Transverse colon (tissue), 4 donors: ENCODE data around the gene CCR8. TPM values are rescaled to one million over a fixed set of nuclear protein-coding genes. Genes with fewer than 3 reads are reported as not detected.

Experiments used
- DNase-seq: peaks from one replicate; pipeline ENCODE4 v3.0.0-alpha.2; 2019
- H3K27ac ChIP-seq, 4 donors: fragments of 200-600 bp; sonication (generic); 2 replicates each; pipeline ENCODE4 v1.5.1; 2016 to 2018; ENCODE audit warnings: inconsistent platforms in 4 of 4
- H3K27me3 ChIP-seq: fragments of 200-600 bp; sonication (generic); 2 replicates; pipeline ENCODE4 v1.5.1; 2017; ENCODE audit warnings: inconsistent platforms
- H3K36me3 ChIP-seq, 4 donors: fragments of 200-600 bp; sonication (generic); 2 replicates each; pipeline ENCODE4 v1.5.1; 2017 to 2019; ENCODE audit warnings: inconsistent platforms in 4 of 4
- H3K4me1 ChIP-seq, 4 donors: fragments of 200-600 bp; sonication (generic); 2 replicates each; pipeline ENCODE4 v1.5.1; 2017 to 2020; ENCODE audit warnings: inconsistent platforms in 4 of 4
- H3K4me3 ChIP-seq, 4 donors: fragments of 200-600 bp; sonication (generic); 1 replicate in 1 of 4; 2 replicates in 3 of 4; pipeline versions ENCODE4 v1.5.1 to v1.6.1; 2017 to 2019; ENCODE audit warnings: inconsistent platforms in 4 of 4
- H3K9me3 ChIP-seq, 2 donors: fragments of 200-600 bp; sonication (generic); 2 replicates each; pipeline ENCODE4 v1.5.1; 2017 to 2019; ENCODE audit warnings: inconsistent platforms in 2 of 2
- CTCF ChIP-seq, 5 experiments: fragments of 200-600 bp in 3 of 5; fragments of 450-650 bp in 2 of 5; sonication (generic) in 3 of 5; IDR thresholded peaks; 1 replicate in 2 of 5; 2 replicates in 3 of 5; pipeline ENCODE4 v1.5.1; 2016 to 2017; ENCODE audit warnings: antibody characterized with exemption in 5 of 5, inconsistent platforms in 3 of 5, mild to moderate bottlenecking in 2 of 5, moderate library complexity in 1 of 5
- EP300 ChIP-seq: sonication (generic); formaldehyde crosslinking; IDR thresholded peaks from one replicate; pipeline ENCODE4 v1.6.1; 2017; ENCODE audit warnings: antibody characterized with exemption, low read depth
- POLR2A ChIP-seq: fragments of 450-650 bp; IDR thresholded peaks from one replicate; pipeline ENCODE4 v1.6.1; 2016; ENCODE audit warnings: antibody characterized with exemption, mild to moderate bottlenecking, moderate library complexity
- POLR2AphosphoS5 ChIP-seq, 3 donors: sonication (generic); formaldehyde crosslinking; IDR thresholded peaks; one replicate each; pipeline ENCODE4 v1.6.1; 2016; ENCODE audit warnings: antibody characterized with exemption in 3 of 3
- WGBS, 2 donors: methylation state at CpG; one replicate each; pipeline ENCODE4 v1.1.5; 2018; ENCODE audit warnings: low coverage in 1 of 2; 5-methylcytosine and 5-hydroxymethylcytosine counted together
- in situ Hi-C, 4 donors: fragments of 200-750 bp; cut with MboI; loops; one replicate each; pipeline versions ENCODE4 v1.15.0 to v1.15.1; 2017; ENCODE audit warnings: low sequenced_read_pairs in 3 of 4, low pct_ligation_motif_present in 1 of 4, low pct_unique_long_range_greater_than_20kb in 1 of 4
- intact Hi-C: fragments of 100-400 bp; cut with DNase I; formaldehyde crosslinking; loops from one replicate; pipeline ENCODE4 v1.15.1; 2023; ENCODE audit warnings: low total_unique reads
- total RNA-seq, 4 donors: library from RNA; depleted of rRNA; stranded (reverse); fragments of >200 nt; gene quantifications; one replicate each; pipeline ENCODE4 v1.1.0, GENCODE V29; 2016

CCR8 gene
- total RNA-seq, 4 donors from 2014 or later = not detected

DNA sequence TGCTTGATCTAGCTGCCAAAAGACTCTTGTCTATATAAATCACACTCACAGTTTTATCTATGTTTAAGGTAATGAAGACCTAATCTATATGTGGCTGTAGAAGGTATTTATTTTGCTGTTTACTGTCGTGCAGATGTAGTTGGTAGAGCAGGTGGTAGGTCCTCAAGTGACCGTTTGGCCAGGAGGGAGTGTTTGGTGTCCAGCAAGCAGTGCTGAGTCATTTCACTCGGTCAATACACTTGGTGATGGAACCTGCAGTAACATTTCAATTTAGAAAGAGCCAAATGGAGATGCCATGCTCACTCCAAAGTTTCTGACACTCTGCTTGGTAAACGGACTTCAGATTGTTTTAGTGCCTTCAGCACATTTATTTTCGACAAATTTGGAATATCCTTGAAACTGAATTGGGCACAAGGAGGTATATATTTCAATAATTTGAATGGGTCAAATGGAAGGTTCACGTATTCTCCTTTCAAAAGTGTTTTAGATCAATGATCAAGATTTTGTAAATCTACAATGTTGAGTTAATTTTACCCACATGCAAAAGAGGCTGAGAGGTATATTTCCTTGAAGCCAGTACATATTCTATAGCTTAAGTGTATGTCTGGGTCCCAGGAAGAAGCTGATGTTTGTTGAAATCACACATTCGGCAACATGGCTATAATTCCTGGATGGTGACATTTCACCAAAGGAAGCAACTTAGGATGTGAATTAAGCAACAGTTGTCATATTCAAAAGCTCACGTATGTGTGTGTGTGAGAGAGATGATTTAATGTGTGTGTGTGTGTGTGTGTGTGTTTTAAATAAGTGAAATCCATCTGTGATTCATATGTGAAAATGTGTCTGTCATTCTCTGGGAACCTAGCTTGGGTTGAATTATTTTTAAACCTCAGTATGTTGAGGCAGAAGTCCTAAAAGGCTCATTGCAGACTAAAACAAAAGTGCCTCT, 42.0 kb upstream of the CCR8 start:
- Histone ChIP-seq H3K4me1 (peaks cover 3 to 13% (median 10%) of the 10 kb centered on the region in 4 donors), H3K27me3 (no peaks in the 10 kb centered on the region), H3K4me3 (no peak overlapping the region), H3K27ac (no peak overlapping the region), H3K9me3 (no peaks in the 10 kb centered on the region), H3K36me3 (no peaks in the 10 kb centered on the region)
- in situ Hi-C loops (loop anchor here (5.0 to 25.0 kb wide), 4 partner anchors 95 to 163 kb away; partner anchors contain the start of gene XIRP1 (in 2 of the 4)), intact Hi-C loops (loop anchor here (2.0 to 5.0 kb wide), 2 partner anchors 95 to 161 kb away; partner anchors contain the start of gene XIRP1)
- no peak for TF ChIP-seq POLR2A
- TF ChIP-seq EP300 = no peak
- no peak for TF ChIP-seq CTCF (IDR thresholded peaks at IDR 0.05)
- no peak for TF ChIP-seq POLR2AphosphoS5 (IDR thresholded peaks at IDR 0.05)
- WGBS, 2 donors = 58 to 76% methylated on average over 8 of the region's 8 CpGs
- no peak for DNase-seq

- no peak overlapping the region for H3K27ac ChIP-seq
Observed at GRCh38 chr3:39288300-39288808, 41.2 kb upstream of the CCR8 start.

DNA sequence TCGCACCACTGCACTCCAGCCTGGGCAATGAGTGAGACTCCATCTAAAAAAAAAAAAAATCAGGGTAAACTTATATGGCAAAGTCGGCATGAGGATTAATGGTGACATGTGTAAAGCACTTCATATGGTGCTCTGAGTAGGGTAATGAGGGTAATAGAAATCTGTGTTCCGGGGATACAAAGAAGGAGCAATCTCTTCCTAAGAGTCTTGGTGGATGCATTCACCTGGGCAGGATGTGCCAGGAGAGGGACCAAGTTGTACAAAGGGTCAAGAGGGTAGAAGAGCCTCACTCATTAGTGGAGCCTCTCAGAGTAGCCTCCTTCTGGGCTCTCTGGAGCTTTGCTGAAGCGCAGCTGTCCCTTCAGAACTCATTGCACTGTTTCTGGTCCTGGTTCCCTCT, 40.4 kb upstream of the CCR8 start:
- in situ Hi-C loops (loop anchor here (5.0 to 25.0 kb wide), 4 partner anchors 97 to 164 kb away; partner anchors contain the start of gene XIRP1 (in 2 of the 4)), intact Hi-C loops (loop anchor here (2.0 to 5.0 kb wide), 2 partner anchors 97 to 162 kb away; partner anchors contain the start of gene XIRP1)
- Histone ChIP-seq H3K4me3 (no peak overlapping the region), H3K27me3 (no peaks in the 10 kb centered on the region), H3K36me3 (no peaks in the 10 kb centered on the region), H3K4me1 (peaks cover 3 to 13% (median 10%) of the 10 kb centered on the region in 4 donors), H3K9me3 (no peaks in the 10 kb centered on the region), H3K27ac (no peak overlapping the region)
- 77 to 83% methylated on average over 4 of the region's 4 CpGs for WGBS, 2 donors
- no peak for DNase-seq
- TF ChIP-seq POLR2A (no peak), EP300 (no peak), POLR2AphosphoS5 (IDR thresholded peaks at IDR 0.05) (no peak), CTCF (IDR thresholded peaks at IDR 0.05) (no peak)

More at GRCh38 chr3:39288300-39288808, 41.2 kb upstream of the CCR8 start:
- H3K4me1 ChIP-seq = peaks cover 3 to 13% (median 10%) of the 10 kb centered on the region in 4 donors
- H3K4me3 ChIP-seq = no peak overlapping the region
- intact Hi-C loops (loop anchor here (2.0 to 5.0 kb wide), 2 partner anchors 96 to 162 kb away; partner anchors contain the start of gene XIRP1), in situ Hi-C loops (loop anchor here (5.0 to 25.0 kb wide), 4 partner anchors 96 to 164 kb away; partner anchors contain the start of gene XIRP1 (in 2 of the 4))
- H3K27me3 ChIP-seq = no peaks in the 10 kb centered on the region
- DNase-seq = peak; percentile 87
- WGBS, 2 donors = 25% methylated on average over 3 of the region's 3 CpGs; no CpG with 5 or more reads in 1 of the 2 donors
- no peaks in the 10 kb centered on the region for H3K36me3 ChIP-seq
- no peaks in the 10 kb centered on the region for H3K9me3 ChIP-seq
- TF ChIP-seq CTCF (IDR thresholded peaks at IDR 0.05) (peak; percentile 72 to 88 (median 81)), EP300 (no peak)

- H3K4me3 ChIP-seq = no peak overlapping the region
- intact Hi-C loops = no loop called here
- H3K36me3 ChIP-seq = no peaks in the 10 kb centered on the region
- TF ChIP-seq CTCF (IDR thresholded peaks at IDR 0.05) = no peak
- no peak for TF ChIP-seq EP300
- no peak for TF ChIP-seq POLR2AphosphoS5 (IDR thresholded peaks at IDR 0.05)
- TF ChIP-seq POLR2A = no peak
- in situ Hi-C loops = loop anchor here in 1 of 4 donors (25.0 kb wide), 1 partner anchor 103 kb away; the partner anchor contains the start of gene XIRP1
- WGBS, 2 donors = 44 to 46% methylated on average over 3 to 4 of the region's 4 CpGs
- no peak for DNase-seq
- no peaks in the 10 kb centered on the region for H3K9me3 ChIP-seq
- H3K27me3 ChIP-seq = no peaks in the 10 kb centered on the region
- H3K27ac ChIP-seq = peak overlapping the region in 2 of 4 donors; percentile 15 to 44
- peaks cover 3 to 13% (median 10%) of the 10 kb centered on the region in 4 donors for H3K4me1 ChIP-seq
Observed at GRCh38 chr3:39290255-39290654, 39.3 kb upstream of the CCR8 start.
